Activated CD8-positive, alpha-beta T cell treated with anti-CD3 and anti-CD28 coated beads, Interleukin-2, amount 10 ng/mL, durations not matched to agents 7 days and 5 days (primary cell): ENCODE measurements around the gene NOS2. TPM values are rescaled to one million over a fixed set of nuclear protein-coding genes. Genes with fewer than 3 reads are reported as not detected.
"Not testable (repeated sequence)": the region's sequence is repeated elsewhere in the genome, so short reads cannot be mapped to it uniquely, and the experiment has no call there.

Source experiments
- ATAC-seq: fragments of 150-1000 bp; cut with Tn5 transposase; one replicate; pipeline ENCODE4 v1.10.0; 2021; ENCODE audit warnings: moderate library complexity
- CTCF ChIA-PET: fragments of 350-600 bp; sonication (Branson Sonifier 250); formaldehyde crosslinking; loops from one replicate; lab custom pipeline; 2021; ENCODE audit warnings: antibody characterized with exemption; lab: Charles Lee
- POLR2A ChIA-PET: fragments of 350-600 bp; sonication (Branson Sonifier 250); formaldehyde crosslinking; loops from one replicate; lab custom pipeline; 2021; ENCODE audit warnings: antibody characterized with exemption; lab: Charles Lee
- DNase-seq: peaks from one replicate; pipeline ENCODE4 v3.0.0-alpha.2; 2020
- H3K27ac Mint-ChIP-seq: one replicate; pipeline ENCODE4 v1.8.0; 2021; ENCODE audit warnings: mild to moderate bottlenecking, mixed read lengths
- H3K27me3 Mint-ChIP-seq: one replicate; pipeline ENCODE4 v1.8.0; 2021; ENCODE audit warnings: low read depth, mixed read lengths
- H3K36me3 Mint-ChIP-seq: one replicate; pipeline ENCODE4 v1.8.0; 2021; ENCODE audit warnings: low read depth, mixed read lengths
- H3K4me1 Mint-ChIP-seq: one replicate; pipeline ENCODE4 v1.8.0; 2021; ENCODE audit warnings: low read depth, mixed read lengths
- H3K4me3 Mint-ChIP-seq: one replicate; pipeline ENCODE4 v1.8.0; 2021; ENCODE audit warnings: mild to moderate bottlenecking, mixed read lengths
- H3K9me3 Mint-ChIP-seq: one replicate; pipeline ENCODE4 v1.8.0; 2022; ENCODE audit warnings: mixed read lengths; ENCODE audit not compliant: insufficient read depth
- total RNA-seq, 2 experiments: library from RNA; stranded (reverse); gene quantifications; one replicate each; pipeline ENCODE4 v1.2.3, GENCODE V29; 2021

Gene NOS2
- total RNA-seq, 2 experiments from 2014 or later: not detected

DNA sequence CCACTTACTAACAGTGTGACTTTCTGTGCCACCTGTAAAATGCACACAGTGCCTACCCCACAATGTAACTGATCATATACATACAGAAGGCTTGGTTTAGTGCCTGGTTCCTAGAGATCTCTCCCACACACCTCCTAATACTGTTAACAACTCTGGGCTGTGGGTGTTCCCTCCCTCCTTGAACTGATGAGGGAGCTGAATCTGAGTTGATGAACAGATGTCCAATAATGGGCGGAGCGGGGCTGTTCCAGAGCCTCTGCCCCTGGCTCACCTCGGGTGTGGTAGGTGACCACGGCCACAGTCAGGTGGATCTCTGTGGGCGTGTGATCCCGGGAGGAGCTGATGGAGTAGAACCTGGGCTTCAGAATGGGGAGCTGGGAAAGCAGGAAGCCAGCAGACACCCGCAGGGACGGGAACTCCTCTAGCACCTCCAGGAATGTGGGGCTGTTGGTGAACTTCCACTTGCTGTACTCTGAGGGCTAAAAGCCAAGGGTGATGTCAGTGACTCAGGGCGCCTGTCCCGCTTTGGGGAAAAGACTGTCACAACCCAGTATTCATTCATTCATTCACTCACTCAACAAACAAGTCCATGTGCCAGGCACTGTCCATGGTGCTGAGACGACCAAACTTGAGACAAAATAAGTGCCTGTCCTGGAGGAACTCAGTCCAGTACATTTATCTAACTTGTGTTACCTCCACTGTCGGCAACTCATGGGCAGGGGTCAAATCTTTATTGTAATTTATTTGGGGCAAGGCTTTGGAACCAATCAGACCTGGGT, 37.6 kb downstream of the NOS2 start:
- Mint-ChIP-seq H3K36me3 (no peaks in the 10 kb centered on the region), H3K27me3 (no peaks in the 10 kb centered on the region), H3K4me3 (no peak overlapping the region), H3K4me1 (no peaks in the 10 kb centered on the region), H3K9me3 (no peaks in the 10 kb centered on the region), H3K27ac (no peak overlapping the region)
- DNase-seq: peak; percentile 49
- no peak for ATAC-seq
- CTCF ChIA-PET: interaction anchor here (8.4 kb wide), 1 partner anchor 118 kb away, joined by 146 read pairs; no protein-coding TSS in a partner anchor
- POLR2A ChIA-PET: no interaction called here

DNA sequence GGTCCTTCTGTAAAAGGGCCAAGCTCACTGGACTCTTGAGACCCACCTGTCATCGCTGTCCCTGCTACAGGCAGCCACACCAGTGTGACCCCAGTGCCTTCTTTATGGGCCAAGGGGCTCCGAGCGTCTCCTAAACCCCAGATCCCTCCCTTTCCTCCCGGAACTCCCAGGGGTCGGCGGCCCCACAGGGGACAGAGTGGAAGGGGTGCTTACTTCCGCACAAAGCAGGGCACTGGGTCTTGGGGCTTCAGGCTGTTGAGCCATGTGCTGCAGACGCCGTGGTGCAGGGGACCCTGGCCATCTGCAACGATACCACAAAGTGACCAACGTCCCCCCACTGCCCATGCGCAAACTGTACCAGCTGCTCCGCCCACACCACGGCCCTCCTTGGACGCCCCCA, 39.4 kb downstream of the NOS2 start:
- ATAC-seq, H3K27me3 Mint-ChIP-seq, H3K9me3 Mint-ChIP-seq, DNase-seq, H3K4me3 Mint-ChIP-seq, H3K4me1 Mint-ChIP-seq, H3K27ac Mint-ChIP-seq, H3K36me3 Mint-ChIP-seq: not testable (repeated sequence)
- CTCF ChIA-PET: interaction anchor here (1.0 to 8.4 kb wide), 5 partner anchors 43 to 133 kb away, joined by 4 to 146 read pairs (median 12); no protein-coding TSS in a partner anchor
- POLR2A ChIA-PET: interaction anchor here (0.6 kb wide), 1 partner anchor 105 kb away, joined by 3 read pairs; no protein-coding TSS in a partner anchor

DNA sequence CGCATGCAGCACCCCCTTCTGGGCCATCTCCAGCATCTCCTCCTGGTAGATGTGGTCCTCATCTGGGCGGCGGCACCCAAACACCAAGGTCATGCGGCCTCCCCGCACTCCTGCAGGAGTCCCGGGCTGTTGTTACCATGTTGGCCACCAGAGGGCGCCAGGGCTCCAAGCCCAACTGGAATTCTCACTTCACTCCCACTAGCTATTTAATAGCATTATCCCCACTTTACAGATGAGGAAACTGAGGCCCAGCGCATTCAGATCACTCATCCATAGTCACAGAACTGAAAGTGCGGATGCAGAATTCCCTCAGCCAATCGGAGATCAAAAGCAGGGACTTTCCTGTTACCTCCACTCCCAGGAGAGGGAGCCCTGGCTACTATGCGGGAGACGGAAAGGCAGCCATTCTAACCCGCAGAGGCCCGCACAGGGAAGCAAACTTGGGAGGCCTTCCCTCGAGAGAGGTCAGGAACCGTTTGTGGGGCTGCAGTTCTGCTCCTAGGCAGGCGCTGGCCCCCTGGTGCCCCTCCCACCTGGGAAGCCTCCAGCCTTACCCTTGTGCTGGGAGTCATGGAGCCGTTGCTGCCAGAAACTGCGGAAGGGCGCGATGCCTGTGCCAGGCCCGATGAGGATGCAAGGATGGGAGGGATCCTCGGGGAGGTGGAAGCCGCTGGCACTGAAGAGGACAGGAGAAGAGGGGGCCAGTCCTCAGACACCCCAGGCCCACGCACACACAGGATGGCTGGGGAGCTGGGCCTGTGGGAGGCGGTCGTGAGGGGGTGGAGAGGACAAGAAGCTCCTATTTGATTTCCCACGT, 40.1 kb downstream of the NOS2 start:
- Mint-ChIP-seq H3K36me3 (no peaks in the 10 kb centered on the region), H3K9me3 (no peaks in the 10 kb centered on the region), H3K27ac (no peak overlapping the region), H3K27me3 (no peaks in the 10 kb centered on the region), H3K4me1 (no peaks in the 10 kb centered on the region), H3K4me3 (no peak overlapping the region)
- CTCF ChIA-PET: interaction anchor here (0.9 to 8.4 kb wide), 12 partner anchors 43 to 298 kb away, joined by 3 to 146 read pairs (median 5); no protein-coding TSS in a partner anchor
- POLR2A ChIA-PET: interaction anchor here (0.6 kb wide), 1 partner anchor 106 kb away, joined by 3 read pairs; no protein-coding TSS in a partner anchor
- ATAC-seq (peak; percentile 59), DNase-seq (peak; percentile 73)

DNA sequence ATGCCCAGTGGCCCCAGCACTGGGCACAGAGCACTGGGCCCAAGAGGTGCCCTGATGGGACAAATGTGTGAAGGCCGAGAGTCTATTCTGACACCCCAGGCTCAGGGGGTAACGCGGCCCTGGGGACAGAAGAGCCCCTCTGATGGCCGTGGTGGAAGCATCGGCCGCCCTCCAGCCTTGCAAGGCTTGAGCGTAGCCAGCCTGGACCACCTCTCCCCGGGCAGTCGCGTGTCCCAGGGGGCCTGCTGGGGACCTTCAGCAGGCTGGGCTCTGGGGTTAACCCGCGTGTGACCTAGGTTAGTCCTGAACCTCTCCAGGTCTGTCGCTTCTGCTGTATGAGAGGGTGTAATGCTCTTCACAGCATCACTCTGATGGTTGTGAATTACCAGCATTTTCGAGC, 40.8 kb downstream of the NOS2 start:
- no peak for ATAC-seq
- Mint-ChIP-seq H3K9me3 (no peaks in the 10 kb centered on the region), H3K4me1 (no peaks in the 10 kb centered on the region), H3K4me3 (no peak overlapping the region), H3K36me3 (no peaks in the 10 kb centered on the region), H3K27me3 (no peaks in the 10 kb centered on the region), H3K27ac (no peak overlapping the region)
- ChIA-PET CTCF (interaction anchor here (0.9 to 8.4 kb wide), 11 partner anchors 44 to 298 kb away, joined by 3 to 146 read pairs (median 4); no protein-coding TSS in a partner anchor), POLR2A (no interaction called here)
- DNase-seq: no peak

DNA sequence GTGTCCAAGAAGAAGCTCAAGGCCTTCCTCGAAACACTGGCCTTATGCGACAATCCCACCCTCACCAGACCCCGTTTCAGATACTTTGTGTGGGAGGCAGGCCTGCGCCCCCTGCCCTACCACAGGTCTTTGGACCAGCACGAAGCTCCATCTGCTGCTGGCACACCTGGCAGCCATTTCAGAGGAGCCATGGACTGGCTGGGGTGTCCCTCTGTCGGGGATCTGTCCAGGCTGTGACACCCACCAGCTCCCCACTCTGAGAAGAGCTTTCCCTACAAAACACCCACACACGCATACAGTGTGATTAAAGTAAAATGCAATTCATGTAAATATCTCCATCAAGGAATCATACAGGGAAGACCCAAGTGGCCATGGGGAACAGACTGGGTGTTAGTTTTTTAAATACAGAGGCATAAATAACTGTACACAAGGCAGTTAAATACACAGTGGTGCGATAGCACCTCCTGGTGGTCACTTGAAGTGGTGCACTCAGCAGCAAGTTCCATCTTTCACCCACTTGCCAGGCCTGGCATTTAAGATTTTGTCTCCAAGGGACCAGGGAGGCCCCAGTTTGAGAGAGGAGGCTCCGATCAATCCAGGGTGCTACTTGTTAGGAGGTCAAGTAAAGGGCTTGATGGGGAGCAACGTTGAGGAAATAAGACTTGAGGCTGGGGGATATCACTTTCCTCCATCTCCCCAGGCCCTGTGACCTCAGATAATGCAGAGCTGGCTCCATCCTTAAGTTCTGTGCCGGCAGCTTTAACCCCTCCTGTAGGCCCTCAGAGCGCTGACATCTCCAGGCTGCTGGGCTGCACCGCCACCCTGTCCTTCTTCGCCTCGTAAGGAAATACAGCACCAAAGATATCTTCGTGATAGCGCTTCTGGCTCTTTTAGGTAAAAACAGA, 43.6 kb downstream of the NOS2 start:
- Mint-ChIP-seq H3K27me3 (no peaks in the 10 kb centered on the region), H3K4me3 (no peak overlapping the region), H3K27ac (no peak overlapping the region), H3K9me3 (no peaks in the 10 kb centered on the region), H3K4me1 (no peaks in the 10 kb centered on the region), H3K36me3 (no peaks in the 10 kb centered on the region)
- DNase-seq: peak; percentile 74
- CTCF ChIA-PET: interaction anchor here (0.6 to 8.4 kb wide), 14 partner anchors 12 to 154 kb away, joined by 3 to 146 read pairs (median 4); partner anchors contain the start of gene LYRM9
- ATAC-seq: peak; percentile 54
- POLR2A ChIA-PET: no interaction called here

DNA sequence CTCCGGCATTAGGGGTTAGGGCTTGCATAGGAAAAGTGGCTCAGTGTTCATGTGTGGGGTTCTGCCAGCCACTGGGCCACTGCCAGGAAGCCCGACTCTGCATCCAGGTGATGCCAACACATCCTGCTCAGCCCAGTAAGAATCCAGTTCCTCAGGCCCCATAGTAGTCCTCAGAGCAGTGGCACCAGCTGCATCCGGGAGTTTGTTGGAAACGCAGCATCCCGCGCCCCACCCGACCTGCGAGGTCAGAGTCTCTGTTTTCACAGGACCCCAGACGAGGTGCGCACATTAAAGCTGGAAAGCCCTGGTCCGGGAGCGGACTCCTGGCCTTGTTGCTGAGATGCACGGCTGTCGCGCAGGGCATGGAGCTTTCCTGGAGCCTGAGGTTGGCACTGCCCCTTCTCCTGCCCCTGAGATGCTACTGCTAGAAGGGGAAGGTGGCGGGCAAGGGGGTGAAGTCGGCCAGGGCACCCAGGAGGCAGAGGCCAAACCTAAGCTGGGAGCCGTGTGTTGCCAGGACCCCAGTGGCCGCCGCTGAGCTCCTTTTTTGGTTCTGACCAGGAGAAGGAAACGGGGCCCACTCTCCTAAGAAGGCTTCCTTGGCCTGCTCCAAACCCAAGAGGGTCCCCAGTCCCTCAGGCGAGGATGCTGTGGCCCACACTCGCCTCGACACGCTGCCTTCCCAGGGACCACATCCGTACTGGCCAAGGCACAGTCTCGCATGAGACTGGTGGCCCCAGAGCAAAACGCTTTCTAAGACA, 44.4 kb downstream of the NOS2 start:
- Mint-ChIP-seq H3K4me3 (no peak overlapping the region), H3K9me3 (no peaks in the 10 kb centered on the region), H3K27me3 (no peaks in the 10 kb centered on the region), H3K27ac (no peak overlapping the region), H3K36me3 (no peaks in the 10 kb centered on the region), H3K4me1 (no peaks in the 10 kb centered on the region)
- ChIA-PET POLR2A (no interaction called here), CTCF (interaction anchor here (0.6 to 8.4 kb wide), 14 partner anchors 13 to 153 kb away, joined by 3 to 146 read pairs (median 4); partner anchors contain the start of gene LYRM9)
- no peak for ATAC-seq
- DNase-seq: no peak

DNA sequence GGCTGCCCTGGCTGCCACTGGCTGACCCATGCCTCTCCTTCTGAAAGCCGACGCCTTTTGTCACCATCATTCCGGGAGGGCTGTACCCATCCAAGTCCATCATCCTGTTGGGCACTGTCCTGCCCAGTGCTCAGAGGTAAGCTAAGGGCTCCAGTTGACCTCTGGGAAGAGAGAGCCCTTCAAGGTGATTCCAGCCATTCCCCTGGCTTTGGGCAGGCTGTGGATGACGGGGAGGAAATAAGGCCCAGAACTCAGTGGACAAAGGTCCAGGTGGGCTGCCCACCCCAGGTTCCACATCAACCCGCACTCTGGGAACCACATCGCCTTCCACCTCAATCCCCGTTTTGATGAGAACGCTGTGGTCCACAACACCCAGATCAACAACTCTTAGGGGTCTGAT, 45.8 kb downstream of the NOS2 start:
- POLR2A ChIA-PET: interaction anchor here (0.6 kb wide), 1 partner anchor 68 kb away, joined by 3 read pairs; no protein-coding TSS in a partner anchor
- H3K27ac Mint-ChIP-seq: no peak overlapping the region
- H3K4me3 Mint-ChIP-seq: no peak overlapping the region
- H3K27me3 Mint-ChIP-seq: no peaks in the 10 kb centered on the region
- H3K9me3 Mint-ChIP-seq: no peaks in the 10 kb centered on the region
- H3K36me3 Mint-ChIP-seq: no peaks in the 10 kb centered on the region
- DNase-seq (no peak), ATAC-seq (no peak)
- H3K4me1 Mint-ChIP-seq: no peaks in the 10 kb centered on the region
- CTCF ChIA-PET: interaction anchor here (0.8 to 1.6 kb wide), 2 partner anchors 125 to 139 kb away, joined by 4 to 6 read pairs; no protein-coding TSS in a partner anchor

DNA sequence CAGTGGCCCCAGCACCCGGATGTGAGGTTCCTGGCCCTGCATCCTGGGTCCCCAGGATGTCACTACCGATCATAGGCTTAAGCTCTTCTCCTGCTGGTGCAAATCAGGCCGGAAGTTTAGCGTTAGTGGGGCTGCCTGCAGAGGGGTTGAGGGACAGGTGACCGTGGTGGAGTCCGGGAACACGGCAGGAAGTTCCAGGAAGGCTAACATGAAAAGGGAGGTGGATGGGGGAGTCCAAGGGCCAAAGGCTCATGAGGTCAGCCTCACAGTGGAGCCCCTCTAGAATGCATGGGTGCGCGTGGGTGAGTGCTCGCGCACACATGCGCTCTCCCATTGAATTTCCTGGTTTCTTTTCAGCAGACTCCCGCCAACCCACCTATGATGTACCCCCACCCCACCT, 46.6 kb downstream of the NOS2 start:
- H3K4me3 Mint-ChIP-seq, H3K27ac Mint-ChIP-seq, H3K36me3 Mint-ChIP-seq, DNase-seq, H3K9me3 Mint-ChIP-seq, H3K4me1 Mint-ChIP-seq, H3K27me3 Mint-ChIP-seq, ATAC-seq, POLR2A ChIA-PET: not testable (repeated sequence)
- CTCF ChIA-PET: interaction anchor here (1.6 kb wide), 1 partner anchor 126 kb away, joined by 6 read pairs; no protein-coding TSS in a partner anchor

DNA sequence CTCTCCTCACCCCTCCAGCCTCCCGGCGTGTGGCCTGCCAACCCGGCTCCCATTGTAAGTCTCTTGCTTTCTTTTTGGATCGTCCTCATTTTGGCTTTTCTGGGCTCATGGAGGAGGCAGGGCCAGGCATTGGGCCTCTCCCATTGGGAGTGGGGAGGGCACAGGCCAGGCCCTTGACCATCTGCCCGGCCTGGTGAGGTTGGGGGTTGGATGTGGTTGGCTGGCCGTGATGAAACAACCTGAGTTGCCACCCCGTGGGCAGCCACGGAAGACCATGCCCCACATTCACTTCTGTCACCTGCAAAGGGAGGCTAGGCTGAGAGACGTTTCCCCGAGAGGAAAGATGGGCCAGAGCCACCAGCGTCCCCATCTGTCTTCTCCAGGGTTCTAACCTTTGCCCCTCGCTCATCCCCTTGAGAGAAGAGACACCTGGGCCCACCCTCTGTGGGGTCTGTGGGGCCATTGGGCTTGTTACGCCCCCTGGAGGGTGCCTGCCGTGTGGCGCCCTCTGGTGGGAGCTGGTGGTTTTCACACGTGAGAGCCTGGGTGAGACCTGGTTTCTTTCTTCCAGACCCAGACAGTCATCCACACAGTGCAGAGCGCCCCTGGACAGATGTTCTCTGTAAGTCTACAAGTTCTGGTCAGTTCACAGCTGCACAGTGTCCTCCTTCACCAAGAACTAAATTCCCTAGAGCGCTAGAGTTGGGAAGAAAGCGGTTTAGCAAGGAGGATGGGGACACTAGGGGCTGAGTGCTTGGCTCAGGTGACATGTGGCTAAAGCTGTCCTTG, 47.3 kb downstream of the NOS2 start:
- H3K36me3 Mint-ChIP-seq, DNase-seq, H3K4me3 Mint-ChIP-seq, H3K27ac Mint-ChIP-seq, H3K9me3 Mint-ChIP-seq, POLR2A ChIA-PET, H3K4me1 Mint-ChIP-seq, H3K27me3 Mint-ChIP-seq: not testable (repeated sequence)
- CTCF ChIA-PET: interaction anchor here (1.6 kb wide), 1 partner anchor 127 kb away, joined by 6 read pairs; no protein-coding TSS in a partner anchor
- peak; percentile 53 for ATAC-seq
